ENCODE measurements around the gene ENDOV. TPM values are rescaled to one million over a fixed set of nuclear protein-coding genes. Genes with fewer than 3 reads are reported as not detected.

ENDOV gene
- total RNA-seq, 1 donor from 2014 or later: 39.1 TPM

GRCh38 chr17:80382956-80383355 lies 32.0 kb upstream of the ENDOV start:
- peaks cover 71% of the 10 kb centered on the region for H3K36me3 Mint-ChIP-seq (ENCODE audit: unreplicated experiment)
- no peak for DNase-seq (ENCODE audit: extremely low spot score, unreplicated experiment)

GRCh38 chr17:80384078-80384960 lies 30.6 kb upstream of the ENDOV start:
- TF ChIP-seq CTCF (IDR thresholded peaks at IDR 0.05): no peak
- H3K4me1 Mint-ChIP-seq (ENCODE audit: unreplicated experiment): peaks cover 10% of the 10 kb centered on the region
- H3K9me3 Mint-ChIP-seq (ENCODE audit: unreplicated experiment): no peaks in the 10 kb centered on the region
- DNase-seq (ENCODE audit: extremely low spot score, unreplicated experiment): no peak
- H3K27me3 Mint-ChIP-seq (ENCODE audit: unreplicated experiment): no peaks in the 10 kb centered on the region
- peaks cover 60% of the 10 kb centered on the region for H3K36me3 Mint-ChIP-seq (ENCODE audit: unreplicated experiment)
- H3K4me3 Mint-ChIP-seq (ENCODE audit: unreplicated experiment): no peak overlapping the region
- no peak overlapping the region for H3K27ac Mint-ChIP-seq (ENCODE audit: unreplicated experiment)

More at GRCh38 chr17:80382956-80383355, 32.0 kb upstream of the ENDOV start:
- Mint-ChIP-seq H3K9me3 (ENCODE audit: unreplicated experiment) (no peaks in the 10 kb centered on the region), H3K4me3 (ENCODE audit: unreplicated experiment) (no peak overlapping the region), H3K27me3 (ENCODE audit: unreplicated experiment) (no peaks in the 10 kb centered on the region), H3K27ac (ENCODE audit: unreplicated experiment) (no peak overlapping the region), H3K4me1 (ENCODE audit: unreplicated experiment) (no peaks in the 10 kb centered on the region)
- no peak for TF ChIP-seq CTCF (IDR thresholded peaks at IDR 0.05)

- TF ChIP-seq CTCF (IDR thresholded peaks at IDR 0.05): no peak
- Mint-ChIP-seq H3K27ac (ENCODE audit: unreplicated experiment) (no peak overlapping the region), H3K4me1 (ENCODE audit: unreplicated experiment) (peaks cover 17% of the 10 kb centered on the region), H3K27me3 (ENCODE audit: unreplicated experiment) (no peaks in the 10 kb centered on the region), H3K4me3 (ENCODE audit: unreplicated experiment) (no peak overlapping the region), H3K36me3 (ENCODE audit: unreplicated experiment) (peaks cover 55% of the 10 kb centered on the region), H3K9me3 (ENCODE audit: unreplicated experiment) (no peaks in the 10 kb centered on the region)
- no peak for DNase-seq (ENCODE audit: extremely low spot score, unreplicated experiment)
Measured at GRCh38 chr17:80385046-80385445, 29.9 kb upstream of the ENDOV start.

GRCh38 chr17:80386341-80386740 lies 28.6 kb upstream of the ENDOV start:
- Mint-ChIP-seq H3K9me3 (ENCODE audit: unreplicated experiment) (no peaks in the 10 kb centered on the region), H3K27me3 (ENCODE audit: unreplicated experiment) (no peaks in the 10 kb centered on the region), H3K4me3 (ENCODE audit: unreplicated experiment) (no peak overlapping the region), H3K4me1 (ENCODE audit: unreplicated experiment) (peaks cover 22% of the 10 kb centered on the region), H3K27ac (ENCODE audit: unreplicated experiment) (no peak overlapping the region), H3K36me3 (ENCODE audit: unreplicated experiment) (peaks cover 49% of the 10 kb centered on the region)
- no peak for DNase-seq (ENCODE audit: extremely low spot score, unreplicated experiment)
- no peak for TF ChIP-seq CTCF (IDR thresholded peaks at IDR 0.05)

GRCh38 chr17:80387071-80387470 lies 27.9 kb upstream of the ENDOV start:
- H3K36me3 Mint-ChIP-seq (ENCODE audit: unreplicated experiment): peaks cover 47% of the 10 kb centered on the region
- no peaks in the 10 kb centered on the region for H3K27me3 Mint-ChIP-seq (ENCODE audit: unreplicated experiment)
- H3K4me1 Mint-ChIP-seq (ENCODE audit: unreplicated experiment): peaks cover 23% of the 10 kb centered on the region
- no peak for TF ChIP-seq CTCF (IDR thresholded peaks at IDR 0.05)
- DNase-seq (ENCODE audit: extremely low spot score, unreplicated experiment): no peak
- no peak overlapping the region for H3K27ac Mint-ChIP-seq (ENCODE audit: unreplicated experiment)
- H3K9me3 Mint-ChIP-seq (ENCODE audit: unreplicated experiment): no peaks in the 10 kb centered on the region
- no peak overlapping the region for H3K4me3 Mint-ChIP-seq (ENCODE audit: unreplicated experiment)

Measured in osteocyte (in vitro differentiated cells).